ENCODE data around the gene TMEM38A.
A peak's percentile ranks its signal among the peaks of the same experiment; 100 is the strongest.
"Not testable (repeated sequence)": the region's sequence is repeated elsewhere in the genome, so short reads cannot be mapped to it uniquely, and the experiment has no call there.

The TMEM38A gene

DNA sequence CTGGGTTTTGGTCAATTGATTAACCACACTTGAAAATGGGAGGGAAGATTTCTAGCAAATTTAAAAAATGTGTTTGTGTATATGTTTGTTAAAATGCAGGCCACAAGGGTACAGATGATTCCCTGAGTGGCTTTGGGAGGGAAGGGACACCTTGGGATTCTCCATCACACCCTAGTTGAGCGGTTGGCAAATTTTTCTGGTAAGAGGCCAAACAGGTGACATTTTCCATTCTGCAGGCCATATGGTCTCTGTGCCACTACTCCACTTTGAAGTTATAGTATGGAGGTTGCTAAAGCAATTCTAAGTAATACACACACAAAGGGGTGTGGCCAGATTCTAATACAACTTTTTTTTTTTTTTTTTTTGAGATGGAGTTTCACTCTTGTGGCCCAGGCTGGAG, 20.0 kb upstream of the TMEM38A start:
- Histone ChIP-seq H3K9me3 (ENCODE audit: low read length) (no peaks in the 10 kb centered on the region), H3K4me3 (ENCODE audit: low read depth in 1 of 2, low read length in 2 of 2) (no peak overlapping the region), H3K9ac (ENCODE audit: low read length) (no peak overlapping the region), H3K4me1 (ENCODE audit: insufficient read depth, low read length) (no peaks in the 10 kb centered on the region), H3K36me3 (ENCODE audit: insufficient read depth, low read length) (peaks cover 56% of the 10 kb centered on the region), H3K27ac (ENCODE audit: low read depth, low read length) (no peak overlapping the region), H3K27me3 (ENCODE audit: control insufficient read depth in 1 of 2, insufficient read depth in 2 of 2, low read length in 2 of 2) (no peaks in the 10 kb centered on the region)

DNA sequence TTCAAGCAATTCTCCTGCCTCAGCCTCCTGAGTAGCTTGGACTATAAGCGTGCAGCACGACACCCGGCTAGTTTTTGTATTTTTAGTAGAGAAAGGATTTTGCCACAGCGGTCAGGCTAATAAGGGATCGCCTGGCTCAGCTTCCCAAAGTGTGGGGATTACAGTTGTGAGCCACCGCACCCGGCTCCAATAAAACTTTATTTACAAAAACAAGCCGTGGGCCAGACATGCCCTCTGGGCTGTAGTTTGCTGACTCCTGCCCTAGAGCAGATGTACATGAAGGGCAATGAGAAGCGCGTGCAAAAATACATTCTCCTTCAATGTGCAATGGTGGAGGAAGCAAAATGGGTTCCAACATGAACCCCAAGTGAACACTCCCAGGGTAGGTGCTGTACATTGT, 19.2 kb upstream of the TMEM38A start:
- H3K27me3 ChIP-seq (ENCODE audit: control insufficient read depth in 1 of 2, insufficient read depth in 2 of 2, low read length in 2 of 2): no peaks in the 10 kb centered on the region
- H3K36me3 ChIP-seq (ENCODE audit: insufficient read depth, low read length): peaks cover 63% of the 10 kb centered on the region
- H3K4me1 ChIP-seq (ENCODE audit: insufficient read depth, low read length): no peaks in the 10 kb centered on the region
- H3K27ac ChIP-seq (ENCODE audit: low read depth, low read length): no peak overlapping the region
- no peaks in the 10 kb centered on the region for H3K9me3 ChIP-seq (ENCODE audit: low read length)
- no peak overlapping the region for H3K9ac ChIP-seq (ENCODE audit: low read length)
- no peak overlapping the region for H3K4me3 ChIP-seq (ENCODE audit: low read depth in 1 of 2, low read length in 2 of 2)

- H3K4me1 ChIP-seq (ENCODE audit: insufficient read depth, low read length): no peaks in the 10 kb centered on the region
- H3K36me3 ChIP-seq (ENCODE audit: insufficient read depth, low read length): peaks cover 75% of the 10 kb centered on the region
- no peaks in the 10 kb centered on the region for H3K9me3 ChIP-seq (ENCODE audit: low read length)
- no peak overlapping the region for H3K4me3 ChIP-seq (ENCODE audit: low read depth in 1 of 2, low read length in 2 of 2)
- no peak overlapping the region for H3K9ac ChIP-seq (ENCODE audit: low read length)
- no peaks in the 10 kb centered on the region for H3K27me3 ChIP-seq (ENCODE audit: control insufficient read depth in 1 of 2, insufficient read depth in 2 of 2, low read length in 2 of 2)
- H3K27ac ChIP-seq (ENCODE audit: low read depth, low read length): no peak overlapping the region
These were observed 15.8 kb upstream of the TMEM38A start for GRCh38 chr19:16645140-16645539.

DNA sequence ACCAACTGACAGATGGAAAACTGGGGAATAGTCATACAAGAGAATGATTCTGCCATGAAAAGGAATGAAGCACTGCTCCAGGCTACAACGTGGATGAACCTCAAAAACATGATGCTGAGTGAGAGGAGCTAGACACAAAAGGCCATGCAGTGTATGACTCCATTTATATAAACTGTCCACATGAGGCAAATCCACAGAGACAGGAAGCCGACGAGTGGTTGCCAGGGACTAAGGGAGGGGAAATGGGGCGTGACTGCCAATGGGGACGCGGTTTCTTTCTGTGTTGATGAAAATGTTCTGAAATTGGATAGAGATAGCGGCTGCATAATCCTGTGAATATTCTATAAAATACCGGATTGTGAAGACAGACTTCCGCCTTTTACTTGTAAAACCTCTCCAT, 11.2 kb upstream of the TMEM38A start:
- no peak overlapping the region for H3K9ac ChIP-seq (ENCODE audit: low read length)
- H3K9me3 ChIP-seq (ENCODE audit: low read length): no peaks in the 10 kb centered on the region
- no peak overlapping the region for H3K4me3 ChIP-seq (ENCODE audit: low read depth in 1 of 2, low read length in 2 of 2)
- peaks cover 85% of the 10 kb centered on the region for H3K36me3 ChIP-seq (ENCODE audit: insufficient read depth, low read length)
- no peaks in the 10 kb centered on the region for H3K27me3 ChIP-seq (ENCODE audit: control insufficient read depth in 1 of 2, insufficient read depth in 2 of 2, low read length in 2 of 2)
- no peaks in the 10 kb centered on the region for H3K4me1 ChIP-seq (ENCODE audit: insufficient read depth, low read length)
- H3K27ac ChIP-seq (ENCODE audit: low read depth, low read length): no peak overlapping the region

DNA sequence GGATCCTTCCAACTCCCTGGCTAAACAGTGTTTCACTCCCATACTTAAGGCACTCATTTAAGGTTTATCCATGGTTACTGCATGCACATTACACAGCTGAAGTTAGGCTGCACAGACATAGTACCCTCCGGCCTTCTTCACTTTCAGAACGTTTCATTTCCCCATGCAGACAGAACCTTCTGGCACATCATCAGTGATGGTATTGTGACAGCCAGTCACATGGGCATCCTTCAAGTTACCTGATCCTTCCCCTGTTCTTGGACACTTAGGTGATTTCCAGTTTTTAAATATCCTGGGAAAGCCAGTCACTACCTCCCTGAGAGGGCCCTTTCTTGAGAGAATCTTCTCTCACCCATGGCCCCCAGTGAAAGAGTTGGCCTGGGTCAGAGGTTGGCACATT, 10.1 kb upstream of the TMEM38A start:
- H3K4me3 ChIP-seq (ENCODE audit: low read depth in 1 of 2, low read length in 2 of 2): no peak overlapping the region

GRCh38 chr19:16651421-16652188, 9.3 kb upstream of the TMEM38A start:
- H3K4me1 ChIP-seq (ENCODE audit: insufficient read depth, low read length); H3K9ac ChIP-seq (ENCODE audit: low read length); H3K27ac ChIP-seq (ENCODE audit: low read depth, low read length); H3K9me3 ChIP-seq (ENCODE audit: low read length); H3K4me3 ChIP-seq (ENCODE audit: low read depth in 1 of 2, low read length in 2 of 2); H3K27me3 ChIP-seq (ENCODE audit: control insufficient read depth in 1 of 2, insufficient read depth in 2 of 2, low read length in 2 of 2): not testable (repeated sequence)
- peaks cover 85% of the 10 kb centered on the region for H3K36me3 ChIP-seq (ENCODE audit: insufficient read depth, low read length)

More for the DNA sequence above, 10.1 kb upstream of the TMEM38A start:
- Histone ChIP-seq H3K4me1 (ENCODE audit: insufficient read depth, low read length) (no peaks in the 10 kb centered on the region), H3K27me3 (ENCODE audit: control insufficient read depth in 1 of 2, insufficient read depth in 2 of 2, low read length in 2 of 2) (no peaks in the 10 kb centered on the region), H3K27ac (ENCODE audit: low read depth, low read length) (no peak overlapping the region), H3K9ac (ENCODE audit: low read length) (no peak overlapping the region), H3K36me3 (ENCODE audit: insufficient read depth, low read length) (peaks cover 85% of the 10 kb centered on the region), H3K9me3 (ENCODE audit: low read length) (no peaks in the 10 kb centered on the region)

DNA sequence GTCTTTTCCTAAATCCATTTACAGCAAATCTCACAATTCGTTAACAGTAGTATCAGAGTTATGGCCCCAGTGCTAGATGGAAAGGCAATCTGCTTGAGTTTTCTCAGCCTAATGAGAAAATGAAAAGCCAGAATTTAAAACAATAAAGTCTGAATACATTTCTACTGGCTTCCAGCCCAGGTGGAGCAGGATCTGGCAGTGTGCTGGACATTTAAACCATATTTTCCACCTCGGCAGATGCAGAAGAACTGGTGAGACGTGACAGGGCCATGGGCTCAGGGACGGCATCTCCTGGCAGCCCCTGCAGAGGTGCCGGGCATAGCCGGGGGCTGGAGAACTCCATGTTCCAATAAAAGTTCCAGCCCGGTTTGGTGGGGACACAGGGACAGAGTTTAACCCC, 8.1 kb upstream of the TMEM38A start:
- Histone ChIP-seq H3K9me3 (ENCODE audit: low read length) (no peaks in the 10 kb centered on the region), H3K4me3 (ENCODE audit: low read depth in 1 of 2, low read length in 2 of 2) (no peak overlapping the region), H3K27me3 (ENCODE audit: control insufficient read depth in 1 of 2, insufficient read depth in 2 of 2, low read length in 2 of 2) (no peaks in the 10 kb centered on the region), H3K9ac (ENCODE audit: low read length) (no peak overlapping the region), H3K36me3 (ENCODE audit: insufficient read depth, low read length) (peaks cover 90% of the 10 kb centered on the region), H3K4me1 (ENCODE audit: insufficient read depth, low read length) (no peaks in the 10 kb centered on the region), H3K27ac (ENCODE audit: low read depth, low read length) (no peak overlapping the region)

- peaks cover 12% of the 10 kb centered on the region for H3K4me1 ChIP-seq (ENCODE audit: insufficient read depth, low read length)
- no peak overlapping the region for H3K4me3 ChIP-seq (ENCODE audit: low read depth in 1 of 2, low read length in 2 of 2)
- H3K36me3 ChIP-seq (ENCODE audit: insufficient read depth, low read length): peaks cover 95% of the 10 kb centered on the region
- no peak overlapping the region for H3K27ac ChIP-seq (ENCODE audit: low read depth, low read length)
- H3K9me3 ChIP-seq (ENCODE audit: low read length): no peaks in the 10 kb centered on the region
- H3K9ac ChIP-seq (ENCODE audit: low read length): no peak overlapping the region
- no peaks in the 10 kb centered on the region for H3K27me3 ChIP-seq (ENCODE audit: control insufficient read depth in 1 of 2, insufficient read depth in 2 of 2, low read length in 2 of 2)
These were observed 6.8 kb upstream of the TMEM38A start for GRCh38 chr19:16654140-16654539.

- H3K27ac ChIP-seq (ENCODE audit: low read depth, low read length): no peak overlapping the region
- H3K9me3 ChIP-seq (ENCODE audit: low read length): no peaks in the 10 kb centered on the region
- no peaks in the 10 kb centered on the region for H3K27me3 ChIP-seq (ENCODE audit: control insufficient read depth in 1 of 2, insufficient read depth in 2 of 2, low read length in 2 of 2)
- H3K4me3 ChIP-seq (ENCODE audit: low read depth in 1 of 2, low read length in 2 of 2): no peak overlapping the region
- peaks cover 92% of the 10 kb centered on the region for H3K36me3 ChIP-seq (ENCODE audit: insufficient read depth, low read length)
- no peak overlapping the region for H3K9ac ChIP-seq (ENCODE audit: low read length)
- peaks cover 15% of the 10 kb centered on the region for H3K4me1 ChIP-seq (ENCODE audit: insufficient read depth, low read length)
These were observed 6.3 kb upstream of the TMEM38A start for GRCh38 chr19:16654627-16655026.

- H3K27ac ChIP-seq (ENCODE audit: low read depth, low read length): no peak overlapping the region
These were observed 5.2 kb upstream of the TMEM38A start for GRCh38 chr19:16655727-16656126.

DNA sequence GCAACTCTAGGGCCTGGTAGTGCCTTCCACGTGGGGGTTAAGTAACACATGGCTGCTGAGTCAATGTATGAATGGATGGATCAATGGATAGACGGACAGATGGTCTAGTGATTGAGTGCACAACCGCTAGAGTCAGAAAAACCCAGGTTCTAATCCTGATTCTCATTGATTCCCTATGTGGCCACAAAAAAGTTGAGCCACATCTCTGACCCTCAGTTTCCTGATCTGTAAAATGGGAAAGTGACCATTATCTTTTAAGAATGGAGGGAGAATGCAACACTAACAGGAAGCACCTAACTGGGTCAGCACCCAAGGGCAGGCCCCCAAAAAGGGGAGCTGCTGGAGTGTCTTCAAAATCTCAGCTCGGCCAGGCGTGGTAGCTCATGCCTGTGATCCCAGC, 3.6 kb upstream of the TMEM38A start:
- Histone ChIP-seq H3K27me3 (ENCODE audit: control insufficient read depth in 1 of 2, insufficient read depth in 2 of 2, low read length in 2 of 2) (no peaks in the 10 kb centered on the region), H3K4me3 (ENCODE audit: low read depth in 1 of 2, low read length in 2 of 2) (no peak overlapping the region), H3K36me3 (ENCODE audit: insufficient read depth, low read length) (peaks cover 65% of the 10 kb centered on the region), H3K4me1 (ENCODE audit: insufficient read depth, low read length) (peaks cover 22% of the 10 kb centered on the region), H3K9me3 (ENCODE audit: low read length) (no peaks in the 10 kb centered on the region), H3K9ac (ENCODE audit: low read length) (no peak overlapping the region), H3K27ac (ENCODE audit: low read depth, low read length) (no peak overlapping the region)

More at GRCh38 chr19:16655727-16656126, 5.2 kb upstream of the TMEM38A start:
- Histone ChIP-seq H3K4me3 (ENCODE audit: low read depth in 1 of 2, low read length in 2 of 2) (no peak overlapping the region), H3K9me3 (ENCODE audit: low read length) (no peaks in the 10 kb centered on the region), H3K36me3 (ENCODE audit: insufficient read depth, low read length) (peaks cover 82% of the 10 kb centered on the region), H3K4me1 (ENCODE audit: insufficient read depth, low read length) (peaks cover 15% of the 10 kb centered on the region), H3K27me3 (ENCODE audit: control insufficient read depth in 1 of 2, insufficient read depth in 2 of 2, low read length in 2 of 2) (no peaks in the 10 kb centered on the region), H3K9ac (ENCODE audit: low read length) (no peak overlapping the region)

- Histone ChIP-seq H3K36me3 (ENCODE audit: insufficient read depth, low read length) (peaks cover 44% of the 10 kb centered on the region), H3K4me1 (ENCODE audit: insufficient read depth, low read length) (peaks cover 22% of the 10 kb centered on the region), H3K9ac (ENCODE audit: low read length) (peak overlapping the region; percentile 84), H3K27me3 (ENCODE audit: control insufficient read depth in 1 of 2, insufficient read depth in 2 of 2, low read length in 2 of 2) (no peaks in the 10 kb centered on the region), H3K27ac (ENCODE audit: low read depth, low read length) (peak overlapping the region; percentile 80), H3K9me3 (ENCODE audit: low read length) (no peaks in the 10 kb centered on the region), H3K4me3 (ENCODE audit: low read depth in 1 of 2, low read length in 2 of 2) (peak overlapping the region; percentile 87 to 96)
These were observed 1.5 kb upstream of the TMEM38A start for GRCh38 chr19:16659464-16659831.
